Naive thymus-derived CD4-positive, alpha-beta T cell (primary cell): ENCODE measurements around the gene GPRIN1. TPM values are rescaled to one million over a fixed set of nuclear protein-coding genes. Genes with fewer than 3 reads are reported as not detected.

ENCODE experiments used
- ATAC-seq: fragments of 150-1000 bp; cut with Tn5 transposase; 2 replicates; pipeline ENCODE4 v1.10.0; 2021; ENCODE audit warnings: mild to moderate bottlenecking, moderate library complexity
- CTCF ChIA-PET: fragments of 350-600 bp; sonication (Branson Sonifier 250); formaldehyde crosslinking; loops from one replicate; lab custom pipeline; 2021; ENCODE audit warnings: antibody characterized with exemption; lab: Charles Lee
- POLR2A ChIA-PET: fragments of 350-600 bp; sonication (Branson Sonifier 250); formaldehyde crosslinking; loops from one replicate; lab custom pipeline; 2021; ENCODE audit warnings: antibody characterized with exemption, inconsistent platforms; lab: Charles Lee
- DNase-seq, 9 donors: peaks; one replicate each; pipeline versions ENCODE4 v3.0.0 to v3.0.0-alpha.2; 2020 to 2022; ENCODE audit warnings: mixed read lengths in 1 of 9
- H3K27ac ChIP-seq: one replicate; pipeline ENCODE4 v1.7.0; 2013; ENCODE audit warnings: mild to moderate bottlenecking, low read depth, low read length, moderate library complexity
- H3K27me3 ChIP-seq, 2 donors: one replicate each; pipeline ENCODE4 v1.7.0; 2013; ENCODE audit warnings: low read length in 2 of 2, mild to moderate bottlenecking in 2 of 2, moderate library complexity in 2 of 2; ENCODE audit not compliant: control insufficient read depth in 2 of 2, insufficient read depth in 2 of 2
- H3K36me3 ChIP-seq, 3 experiments: 1 replicate in 2 of 3; 2 replicates in 1 of 3; pipeline ENCODE4 v1.7.0; 2013; ENCODE audit warnings: low read length in 3 of 3, mild to moderate bottlenecking in 3 of 3, moderate library complexity in 1 of 3; ENCODE audit not compliant: insufficient read depth in 3 of 3, control insufficient read depth in 2 of 3
- H3K4me1 ChIP-seq, 2 donors: one replicate each; pipeline ENCODE4 v1.7.0; 2013; ENCODE audit warnings: low read length in 2 of 2, mild to moderate bottlenecking in 2 of 2, moderate library complexity in 1 of 2; ENCODE audit not compliant: control insufficient read depth in 2 of 2, insufficient read depth in 2 of 2
- H3K4me3 ChIP-seq: 2 replicates; pipeline ENCODE4 v1.7.0; 2013; ENCODE audit warnings: mild to moderate bottlenecking, low read length
- H3K9me3 ChIP-seq, 3 experiments: 1 replicate in 2 of 3; 2 replicates in 1 of 3; pipeline ENCODE4 v1.7.0; 2013; ENCODE audit warnings: low read length in 3 of 3; ENCODE audit not compliant: control insufficient read depth in 2 of 3
- H3K27ac Mint-ChIP-seq, 9 donors: one replicate each; pipeline ENCODE4 v1.8.0; 2020 to 2022; ENCODE audit warnings: mixed read lengths in 9 of 9, mild to moderate bottlenecking in 8 of 9, moderate library complexity in 5 of 9, inconsistent platforms in 2 of 9
- H3K27me3 Mint-ChIP-seq, 5 donors: one replicate each; pipeline ENCODE4 v1.8.0; 2021 to 2022; ENCODE audit warnings: mixed read lengths in 5 of 5, mild to moderate bottlenecking in 1 of 5
- H3K36me3 Mint-ChIP-seq, 5 donors: one replicate each; pipeline ENCODE4 v1.8.0; 2020 to 2022; ENCODE audit warnings: mixed read lengths in 5 of 5, mild to moderate bottlenecking in 3 of 5, inconsistent platforms in 1 of 5
- H3K4me1 Mint-ChIP-seq, 7 donors: one replicate each; pipeline ENCODE4 v1.8.0; 2020 to 2022; ENCODE audit warnings: mixed read lengths in 7 of 7, mild to moderate bottlenecking in 3 of 7, inconsistent platforms in 1 of 7
- H3K4me3 Mint-ChIP-seq, 10 donors: one replicate each; pipeline ENCODE4 v1.8.0; 2020 to 2022; ENCODE audit warnings: mild to moderate bottlenecking in 10 of 10, mixed read lengths in 10 of 10, moderate library complexity in 6 of 10, inconsistent platforms in 2 of 10
- H3K9me3 Mint-ChIP-seq, 11 donors: one replicate each; pipeline ENCODE4 v1.8.0; 2020 to 2022; ENCODE audit warnings: mixed read lengths in 11 of 11, mild to moderate bottlenecking in 4 of 11, inconsistent platforms in 1 of 11, moderate library complexity in 1 of 11
- intact Hi-C, 2 donors: fragments of 100-400 bp; cut with micrococcal nuclease; formaldehyde crosslinking; loops; one replicate each; pipeline ENCODE4 v1.15.1; 2023
- polyA plus RNA-seq, 2 donors: library from polyadenylated mRNA; unstranded; fragments of 300-500 nt; fragmentation: Illumina TruSeq; gene quantifications; one replicate each; pipeline ENCODE4 v1.2.3, GENCODE V29; 2021
- total RNA-seq, 6 experiments: library from RNA in 5 of 6; stranded (reverse) in 5 of 6; gene quantifications; 1 replicate in 5 of 6; 2 replicates in 1 of 6; pipeline ENCODE4 v1.2.3 and lab custom pipeline; 2021 to 2026

GPRIN1 gene
- total and polyA plus RNA-seq, 7 experiments from 2014 or later = 0.08 to 2.3 (median 0.32) TPM; not detected in 3

GRCh38 chr5:176632745-176633144 lies 22.8 kb upstream of the GPRIN1 start:
- intact Hi-C loops = no loop called here
- POLR2A ChIA-PET = no interaction called here
- DNase-seq = no peak
- H3K36me3 ChIP-seq = no peaks in the 10 kb centered on the region
- Mint-ChIP-seq H3K9me3 (peaks cover 0 to 5% (median 0%) of the 10 kb centered on the region in 11 donors), H3K4me1 (peaks cover 7 to 16% (median 11%) of the 10 kb centered on the region in 7 donors), H3K36me3 (peaks cover 0 to 7% (median 4%) of the 10 kb centered on the region in 5 donors), H3K4me3 (no peak overlapping the region), H3K27me3 (peaks cover 50 to 87% (median 56%) of the 10 kb centered on the region in 5 donors), H3K27ac (no peak overlapping the region)
- H3K9me3 ChIP-seq = no peaks in the 10 kb centered on the region
- H3K4me3 ChIP-seq = no peak overlapping the region
- CTCF ChIA-PET = interaction anchor here (1.3 to 2.1 kb wide), 2 partner anchors 25 to 28 kb away, joined by 3 to 5 read pairs; no protein-coding TSS in a partner anchor
- H3K27me3 ChIP-seq = peaks cover 4 to 21% of the 10 kb centered on the region in 2 donors
- no peak overlapping the region for H3K27ac ChIP-seq
- no peak for ATAC-seq
- peaks cover 8 to 15% of the 10 kb centered on the region in 2 donors for H3K4me1 ChIP-seq

GRCh38 chr5:176631383-176632200 lies 21.6 kb upstream of the GPRIN1 start:
- Histone ChIP-seq H3K4me3 (no peak overlapping the region), H3K9me3 (no peaks in the 10 kb centered on the region), H3K27me3 (peaks cover 4 to 21% of the 10 kb centered on the region in 2 donors), H3K27ac (no peak overlapping the region), H3K36me3 (no peaks in the 10 kb centered on the region), H3K4me1 (peaks cover 8 to 15% of the 10 kb centered on the region in 2 donors)
- no peak for ATAC-seq
- ChIA-PET CTCF (no interaction called here), POLR2A (no interaction called here)
- Mint-ChIP-seq H3K9me3 (peaks cover 0 to 5% (median 0%) of the 10 kb centered on the region in 11 donors), H3K27ac (peak overlapping the region in 1 of 9 donors; percentile 56), H3K27me3 (peaks cover 59 to 86% (median 67%) of the 10 kb centered on the region in 5 donors), H3K36me3 (peaks cover 0 to 7% (median 4%) of the 10 kb centered on the region in 5 donors), H3K4me1 (peaks cover 7 to 16% (median 11%) of the 10 kb centered on the region in 7 donors), H3K4me3 (peak overlapping the region in 2 of 10 donors; percentile 7 to 68)
- intact Hi-C loops = no loop called here
- no peak for DNase-seq

- Mint-ChIP-seq H3K27me3 (peaks cover 59 to 86% (median 73%) of the 10 kb centered on the region in 5 donors), H3K4me1 (peaks cover 7 to 16% (median 11%) of the 10 kb centered on the region in 7 donors), H3K36me3 (peaks cover 0 to 7% (median 4%) of the 10 kb centered on the region in 5 donors), H3K4me3 (peak overlapping the region; percentile 27 to 72 (median 58)), H3K9me3 (peaks cover 0 to 5% (median 0%) of the 10 kb centered on the region in 11 donors), H3K27ac (no peak overlapping the region)
- no peaks in the 10 kb centered on the region for H3K36me3 ChIP-seq
- H3K27ac ChIP-seq = no peak overlapping the region
- intact Hi-C loops = loop anchor here in 1 of 2 donors (1.0 kb wide), 1 partner anchor 17 kb away; the partner anchor contains the start of gene TSPAN17
- DNase-seq (no peak), ATAC-seq (no peak)
- CTCF ChIA-PET = no interaction called here
- H3K9me3 ChIP-seq = no peaks in the 10 kb centered on the region
- peaks cover 4 to 21% of the 10 kb centered on the region in 2 donors for H3K27me3 ChIP-seq
- H3K4me1 ChIP-seq = peaks cover 8 to 15% of the 10 kb centered on the region in 2 donors
- POLR2A ChIA-PET = interaction anchor here (0.6 kb wide), 1 partner anchor 1138 kb away, joined by 3 read pairs; no protein-coding TSS in a partner anchor
- peak overlapping the region; percentile 43 for H3K4me3 ChIP-seq
These were observed 20.8 kb upstream of the GPRIN1 start for GRCh38 chr5:176630681-176631222.

GRCh38 chr5:176629853-176630680 lies 20.1 kb upstream of the GPRIN1 start, which contains the start of the genes EIF4E1B and SNCB:
Gene EIF4E1B, plus strand, starts transcription at chr5:176630675. Its CDS starts 12,113 bp downstream, at chr5:176642788.
Gene SNCB, minus strand, starts transcription at chr5:176630534. Its CDS starts 880 bp downstream, at chr5:176629654.
- ATAC-seq (peak; percentile 83), DNase-seq (peak in 5 of 9 donors; percentile 20 to 69 (median 25))
- H3K4me3 ChIP-seq = peak within 1 kb of the TSS; percentile 43
- H3K27ac ChIP-seq = no peak within 1 kb of the TSS
- ChIA-PET POLR2A (interaction anchor here (0.6 kb wide), 1 partner anchor 1138 kb away, joined by 3 read pairs; no protein-coding TSS in a partner anchor), CTCF (no interaction called here)
- H3K4me1 ChIP-seq = peaks cover 8 to 15% of the 10 kb centered on the region in 2 donors
- peaks cover 54 to 85% (median 71%) of the 10 kb centered on the region in 5 donors for H3K27me3 Mint-ChIP-seq
- peaks cover 0 to 5% (median 0%) of the 10 kb centered on the region in 11 donors for H3K9me3 Mint-ChIP-seq
- H3K27me3 ChIP-seq = peaks cover 4 to 21% of the 10 kb centered on the region in 2 donors
- peaks cover 0 to 7% (median 3%) of the 10 kb centered on the region in 5 donors for H3K36me3 Mint-ChIP-seq
- intact Hi-C loops = loop anchor here in 1 of 2 donors (1.0 kb wide), 1 partner anchor 17 kb away; the partner anchor contains the start of gene TSPAN17
- H3K9me3 ChIP-seq = no peaks in the 10 kb centered on the region
- H3K27ac Mint-ChIP-seq = peak within 1 kb of the TSS in 1 of 9 donors; percentile 56
- H3K4me1 Mint-ChIP-seq = peaks cover 7 to 16% (median 11%) of the 10 kb centered on the region in 7 donors
- H3K36me3 ChIP-seq = no peaks in the 10 kb centered on the region
- H3K4me3 Mint-ChIP-seq = peak within 1 kb of the TSS; percentile 27 to 72 (median 58)

- H3K36me3 Mint-ChIP-seq = peaks cover 0 to 7% (median 3%) of the 10 kb centered on the region in 5 donors
- Histone ChIP-seq H3K27me3 (peaks cover 4 to 21% of the 10 kb centered on the region in 2 donors), H3K27ac (no peak overlapping the region), H3K36me3 (no peaks in the 10 kb centered on the region), H3K4me3 (no peak overlapping the region), H3K4me1 (peaks cover 8 to 15% of the 10 kb centered on the region in 2 donors), H3K9me3 (no peaks in the 10 kb centered on the region)
- no peak for ATAC-seq
- no peak overlapping the region for H3K27ac Mint-ChIP-seq
- ChIA-PET CTCF (interaction anchor here (0.8 kb wide), 1 partner anchor 25 kb away, joined by 3 read pairs; no protein-coding TSS in a partner anchor), POLR2A (interaction anchor here (0.6 kb wide), 1 partner anchor 214 kb away, joined by 6 read pairs; no protein-coding TSS in a partner anchor)
- peak overlapping the region in 8 of 10 donors; percentile 26 to 68 (median 58) for H3K4me3 Mint-ChIP-seq
- H3K27me3 Mint-ChIP-seq = peaks cover 50 to 82% (median 67%) of the 10 kb centered on the region in 5 donors
- H3K9me3 Mint-ChIP-seq = peaks cover 0 to 5% (median 0%) of the 10 kb centered on the region in 11 donors
- DNase-seq = no peak
- H3K4me1 Mint-ChIP-seq = peaks cover 7 to 15% (median 11%) of the 10 kb centered on the region in 7 donors
- intact Hi-C loops = no loop called here
These were observed 19.4 kb upstream of the GPRIN1 start for GRCh38 chr5:176629317-176629852.
